Liver (tissue), 9 donors: ENCODE measurements around the gene FIP1L1. TPM values are rescaled to one million over a fixed set of nuclear protein-coding genes. Genes with fewer than 3 reads are reported as not detected.

ENCODE experiments used
- DNase-seq: peaks from one replicate; pipeline ENCODE4 v3.0.0-alpha.2; 2017; ENCODE audit warnings: low spot score
- H3K27ac ChIP-seq, 2 donors: one replicate each; pipeline ENCODE4 v1.7.0; 2013; ENCODE audit warnings: inconsistent platforms in 2 of 2, low read length in 2 of 2, control low read depth in 1 of 2, low read depth in 1 of 2, mild to moderate bottlenecking in 1 of 2
- H3K27me3 ChIP-seq, 4 donors: one replicate each; pipeline versions ENCODE4 v1.6.1 to v1.7.0; 2013; ENCODE audit warnings: low read length in 3 of 4, inconsistent platforms in 1 of 4, mild to moderate bottlenecking in 1 of 4, moderate library complexity in 1 of 4; ENCODE audit not compliant: control insufficient read depth in 4 of 4, insufficient read depth in 4 of 4
- H3K36me3 ChIP-seq, 4 donors: one replicate each; pipeline versions ENCODE4 v1.6.1 to v1.7.0; 2013; ENCODE audit warnings: low read length in 3 of 4, mild to moderate bottlenecking in 3 of 4, low read depth in 1 of 4, moderate library complexity in 1 of 4; ENCODE audit not compliant: control insufficient read depth in 4 of 4, insufficient read depth in 3 of 4
- H3K4me1 ChIP-seq, 4 donors: one replicate each; pipeline versions ENCODE4 v1.6.1 to v1.7.0; 2013; ENCODE audit warnings: low read length in 3 of 4, mild to moderate bottlenecking in 3 of 4, moderate library complexity in 1 of 4; ENCODE audit not compliant: control insufficient read depth in 4 of 4, insufficient read depth in 4 of 4
- H3K4me3 ChIP-seq, 3 donors: one replicate each; pipeline versions ENCODE4 v1.6.1 to v1.7.0; 2013; ENCODE audit warnings: low read length in 3 of 3, control low read depth in 1 of 3, low read depth in 1 of 3, mild to moderate bottlenecking in 1 of 3
- H3K9ac ChIP-seq, 2 donors: one replicate each; pipeline ENCODE4 v1.7.0; 2013; ENCODE audit warnings: low read length in 2 of 2, mild to moderate bottlenecking in 2 of 2, moderate library complexity in 2 of 2, control low read depth in 1 of 2, low read depth in 1 of 2
- H3K9me3 ChIP-seq, 4 donors: one replicate each; pipeline versions ENCODE4 v1.6.1 to v1.7.0; 2013; ENCODE audit warnings: low read length in 3 of 4; ENCODE audit not compliant: control insufficient read depth in 4 of 4
- ATF3 ChIP-seq: IDR thresholded peaks from 2 replicates; pipeline ENCODE4 v1.6.1; 2016; ENCODE audit warnings: antibody characterized with exemption
- CTCF ChIP-seq: fragments of 150-350 bp; IDR thresholded peaks from 2 replicates; pipeline ENCODE4 v1.5.1; 2017; ENCODE audit warnings: improper control_type of control experiment, low read depth, low read length; ENCODE audit not compliant: missing input control
- EGR1 ChIP-seq, 2 donors: IDR thresholded peaks; 2 replicates each; pipeline ENCODE4 v1.6.1; 2016 to 2018; ENCODE audit warnings: antibody characterized with exemption in 2 of 2, low read depth in 2 of 2
- FOXA1 ChIP-seq: IDR thresholded peaks from 2 replicates; pipeline ENCODE4 v1.6.1; 2016; ENCODE audit warnings: antibody characterized with exemption
- FOXA2 ChIP-seq: IDR thresholded peaks from 2 replicates; pipeline ENCODE4 v1.6.1; 2016; ENCODE audit warnings: antibody characterized with exemption
- GABPA ChIP-seq, 2 donors: IDR thresholded peaks in 1 of 2; conservative IDR thresholded peaks in 1 of 2; 2 replicates each; pipeline ENCODE4 v1.6.1; 2016; ENCODE audit warnings: antibody characterized with exemption in 2 of 2, mild to moderate bottlenecking in 1 of 2, moderate library complexity in 1 of 2
- HNF4A ChIP-seq, 2 donors: conservative IDR thresholded peaks; 2 replicates each; pipeline ENCODE4 v1.6.1; 2016; ENCODE audit warnings: antibody characterized with exemption in 2 of 2, mild to moderate bottlenecking in 2 of 2
- HNF4G ChIP-seq: IDR thresholded peaks from 2 replicates; pipeline ENCODE4 v1.6.1; 2016; ENCODE audit warnings: antibody characterized with exemption
- JUND ChIP-seq, 2 donors: IDR thresholded peaks; 2 replicates each; pipeline ENCODE4 v1.6.1; 2016; ENCODE audit warnings: antibody characterized with exemption in 2 of 2
- MAX ChIP-seq: IDR thresholded peaks from 2 replicates; pipeline ENCODE4 v1.6.1; 2016; ENCODE audit warnings: antibody characterized with exemption
- RAD21 ChIP-seq, 2 donors: IDR thresholded peaks; 2 replicates each; pipeline ENCODE4 v1.6.1; 2016; ENCODE audit warnings: antibody characterized with exemption in 2 of 2, mild to moderate bottlenecking in 2 of 2
- REST ChIP-seq: IDR thresholded peaks from 2 replicates; pipeline ENCODE4 v1.6.1; 2016; ENCODE audit warnings: antibody characterized with exemption, mild to moderate bottlenecking
- RXRA ChIP-seq, 2 donors: IDR thresholded peaks; 2 replicates each; pipeline ENCODE4 v1.6.1; 2017 to 2018; ENCODE audit warnings: antibody characterized with exemption in 2 of 2, mild to moderate bottlenecking in 1 of 2
- SP1 ChIP-seq: IDR thresholded peaks from 2 replicates; pipeline ENCODE4 v1.6.1; 2018; ENCODE audit warnings: antibody characterized with exemption, mild to moderate bottlenecking
- TAF1 ChIP-seq: conservative IDR thresholded peaks from 2 replicates; pipeline ENCODE4 v1.6.1; 2016; ENCODE audit warnings: antibody characterized with exemption, mild to moderate bottlenecking
- YY1 ChIP-seq: IDR thresholded peaks from 2 replicates; pipeline ENCODE4 v1.6.1; 2016; ENCODE audit warnings: antibody characterized with exemption, mild to moderate bottlenecking
- ZBTB33 ChIP-seq: IDR thresholded peaks from 2 replicates; pipeline ENCODE4 v1.6.1; 2016; ENCODE audit warnings: antibody characterized with exemption
- WGBS: extraction: QIAGEN DNeasy Blood & Tissue Kit; methylation state at CpG from one replicate; pipeline ENCODE4 v1.1.7; 2013; 5-methylcytosine and 5-hydroxymethylcytosine counted together
- polyA plus RNA-seq, 2 donors: library from polyadenylated mRNA; stranded (reverse) in 1 of 2; unstranded in 1 of 2; fragments of 200-250 nt in 1 of 2; fragments of >200 nt in 1 of 2; fragmentation: Nextera tagmentation in 1 of 2; extraction: Ambion mirVana in 1 of 2; gene quantifications; one replicate each; pipeline versions ENCODE4 v1.2.1 to v1.2.3, GENCODE V29; 2013 to 2015
- total RNA-seq, 2 donors: library from RNA; depleted of rRNA; stranded (reverse); fragments of >200 nt; gene quantifications; one replicate each; pipeline ENCODE4 v1.2.3, GENCODE V29; 2014
- donor health status: healthy.
- donor health status: healthy.
- donor health status: healthy.
- donor health status: healthy.
- donor health status: healthy.

FIP1L1 gene
- total and polyA plus RNA-seq, 4 donors = 12.2 to 30.3 (median 18.4) TPM

- no peak overlapping the region for H3K4me3 ChIP-seq
- TF ChIP-seq RAD21 (IDR thresholded peaks at IDR 0.05) = no peak
- TF ChIP-seq REST = no peak
- TF ChIP-seq HNF4A (conservative IDR thresholded peaks at IDR 0.05) = no peak
- no peak for TF ChIP-seq HNF4G
- no peak for TF ChIP-seq FOXA2
- TF ChIP-seq EGR1 (IDR thresholded peaks at IDR 0.05; ENCODE audit: low read depth in 2 of 2) = no peak
- TF ChIP-seq TAF1 = no peak
- no peak for TF ChIP-seq MAX
- TF ChIP-seq SP1 = no peak
- no peak for TF ChIP-seq RXRA (IDR thresholded peaks at IDR 0.05)
- TF ChIP-seq CTCF = no peak
- no peak for TF ChIP-seq ZBTB33
- no peak for TF ChIP-seq GABPA (IDR thresholded peaks at IDR 0.05 in 1 of 2, conservative IDR thresholded peaks at IDR 0.05 in 1 of 2)
- no peak for TF ChIP-seq FOXA1
- TF ChIP-seq JUND (IDR thresholded peaks at IDR 0.05) = no peak
- H3K9ac ChIP-seq = no peak overlapping the region
- no peak for DNase-seq
- H3K36me3 ChIP-seq = peaks cover 0 to 8% (median 3%) of the 10 kb centered on the region in 4 donors
- no peaks in the 10 kb centered on the region for H3K27me3 ChIP-seq
- H3K4me1 ChIP-seq = peaks cover 0 to 2% (median 1%) of the 10 kb centered on the region in 4 donors
- H3K27ac ChIP-seq = no peak overlapping the region
- 89% methylated on average over 4 of the region's 4 CpGs for WGBS
- H3K9me3 ChIP-seq = no peaks in the 10 kb centered on the region
Observed at GRCh38 chr4:53349091-53349491, 28.4 kb upstream of the FIP1L1 start.

GRCh38 chr4:53354012-53354722 is 23.3 kb upstream of the FIP1L1 start:
- Histone ChIP-seq H3K9me3 (no peaks in the 10 kb centered on the region), H3K9ac (no peak overlapping the region), H3K27ac (no peak overlapping the region), H3K4me1 (no peaks in the 10 kb centered on the region), H3K36me3 (peaks cover 0 to 8% (median under 1%) of the 10 kb centered on the region in 4 donors), H3K4me3 (no peak overlapping the region), H3K27me3 (no peaks in the 10 kb centered on the region)
- 95% methylated on average over 32 of the region's 32 CpGs for whole genome bisulfite sequencing
- no peak for DNase-seq
- no peak for TF ChIP-seq HNF4G
- no peak for TF ChIP-seq RXRA (IDR thresholded peaks at IDR 0.05)
- TF ChIP-seq TAF1 = no peak
- TF ChIP-seq SP1 = no peak
- TF ChIP-seq YY1 = no peak
- TF ChIP-seq GABPA (IDR thresholded peaks at IDR 0.05 in 1 of 2, conservative IDR thresholded peaks at IDR 0.05 in 1 of 2) = no peak
- TF ChIP-seq RAD21 (IDR thresholded peaks at IDR 0.05) = no peak
- no peak for TF ChIP-seq CTCF
- no peak for TF ChIP-seq REST
- TF ChIP-seq ATF3 = no peak
